ENCODE data around the gene WNT5A. TPM values are rescaled to one million over a fixed set of nuclear protein-coding genes. Genes with fewer than 3 reads are reported as not detected.
A peak's percentile ranks its signal among the peaks of the same experiment; 100 is the strongest.

The WNT5A gene
- total and polyA plus RNA-seq, 3 donors from 2014 or later, result 3.4 to 12.4 (median 11.1) TPM

- no peak overlapping the region for H3K27ac ChIP-seq
Measured at GRCh38 chr3:55489798-55490132, 2.7 kb upstream of the WNT5A start.

GRCh38 chr3:55488398-55489055 lies 1.4 kb upstream of the WNT5A start:
- DNase-seq, result peak; percentile 76
- WGBS, 2 donors, result 0 to 2% methylated on average over 10 to 30 of the region's 30 CpGs
- Histone ChIP-seq H3K4me3 (peak overlapping the region; percentile 79 to 81), H3K36me3 (ENCODE audit: low read depth, missing control alignments) (no peaks in the 10 kb centered on the region), H3K9me3 (no peaks in the 10 kb centered on the region), H3K27me3 (no peaks in the 10 kb centered on the region), H3K4me1 (peaks cover 14% of the 10 kb centered on the region), H3K27ac (peak overlapping the region in 1 of 2 donors; percentile 59)
- intact Hi-C loops (cut with DNase I; ENCODE audit: low total_unique reads), result loop anchor here (10.0 kb wide), 1 partner anchor 556 kb away; no protein-coding TSS in a partner anchor
- TF ChIP-seq POLR2A (IDR thresholded peaks at IDR 0.05), result no peak
- no peak for TF ChIP-seq CTCF (IDR thresholded peaks at IDR 0.05)

More at GRCh38 chr3:55489798-55490132, 2.7 kb upstream of the WNT5A start:
- intact Hi-C loops (cut with DNase I; ENCODE audit: low total_unique reads), result loop anchor here (10.0 kb wide), 1 partner anchor 555 kb away; no protein-coding TSS in a partner anchor
- no peak overlapping the region for H3K4me3 ChIP-seq
- DNase-seq, result peak; percentile 29
- no peaks in the 10 kb centered on the region for H3K27me3 ChIP-seq
- no peaks in the 10 kb centered on the region for H3K9me3 ChIP-seq
- TF ChIP-seq POLR2A (IDR thresholded peaks at IDR 0.05) (no peak), CTCF (IDR thresholded peaks at IDR 0.05) (no peak)
- 17 to 34% methylated on average over 13 to 17 of the region's 17 CpGs for WGBS, 2 donors
- H3K4me1 ChIP-seq, result peaks cover 11% of the 10 kb centered on the region
- no peaks in the 10 kb centered on the region for H3K36me3 ChIP-seq (ENCODE audit: low read depth, missing control alignments)

GRCh38 chr3:55487381-55488241 lies 505 bp upstream of the WNT5A start:
- H3K4me3 ChIP-seq, result peak overlapping the region; percentile 79 to 81
- intact Hi-C loops (cut with DNase I; ENCODE audit: low total_unique reads), result loop anchor here (10.0 kb wide), 1 partner anchor 557 kb away; no protein-coding TSS in a partner anchor
- no peak for TF ChIP-seq POLR2A (IDR thresholded peaks at IDR 0.05)
- TF ChIP-seq CTCF (IDR thresholded peaks at IDR 0.05), result no peak
- peak; percentile 65 for DNase-seq
- WGBS, 2 donors, result 0 to 1% methylated on average over 33 to 66 of the region's 71 CpGs
- peaks cover 15% of the 10 kb centered on the region for H3K4me1 ChIP-seq
- no peaks in the 10 kb centered on the region for H3K27me3 ChIP-seq
- H3K36me3 ChIP-seq (ENCODE audit: low read depth, missing control alignments), result no peaks in the 10 kb centered on the region
- peak overlapping the region; percentile 17 to 59 for H3K27ac ChIP-seq
- H3K9me3 ChIP-seq, result no peaks in the 10 kb centered on the region

GRCh38 chr3:55486101-55486856 lies 827 bp downstream of the WNT5A start:
- 1 to 2% methylated on average over 37 to 49 of the region's 49 CpGs for WGBS, 2 donors
- peak; percentile 75 for DNase-seq
- Histone ChIP-seq H3K36me3 (ENCODE audit: low read depth, missing control alignments) (no peaks in the 10 kb centered on the region), H3K27ac (peak overlapping the region; percentile 62 to 81), H3K4me1 (peaks cover 28% of the 10 kb centered on the region), H3K27me3 (no peaks in the 10 kb centered on the region), H3K9me3 (no peaks in the 10 kb centered on the region), H3K4me3 (peak overlapping the region; percentile 79 to 81)
- intact Hi-C loops (cut with DNase I; ENCODE audit: low total_unique reads), result loop anchor here (10.0 kb wide), 1 partner anchor 559 kb away; no protein-coding TSS in a partner anchor
- TF ChIP-seq CTCF (IDR thresholded peaks at IDR 0.05), result no peak

All from testis (tissue), 3 donors.